ENCODE results near the gene TFF3. TPM values are rescaled to one million over a fixed set of nuclear protein-coding genes. Genes with fewer than 3 reads are reported as not detected.

Gene TFF3
- polyA plus RNA-seq, 3 donors, result 4.1 to 99.3 (median 21.7) TPM

GRCh38 chr21:42332557-42333317, 17.5 kb upstream of the TFF3 start:
- WGBS, 3 donors, result 80 to 85% (median 81%) methylated on average over 5 of the region's 5 CpGs
- no peak overlapping the region for H3K27ac ChIP-seq (ENCODE audit: low read depth, low read length)

GRCh38 chr21:42331660-42332059, 16.5 kb upstream of the TFF3 start:
- H3K27ac ChIP-seq (ENCODE audit: low read depth, low read length), result no peak overlapping the region

GRCh38 chr21:42330380-42331371, 15.5 kb upstream of the TFF3 start:
- H3K27ac ChIP-seq (ENCODE audit: low read depth, low read length), result no peak overlapping the region
- 54 to 93% (median 88%) methylated on average over 4 of the region's 4 CpGs for WGBS, 3 donors

- 83 to 92% (median 83%) methylated on average over 6 of the region's 6 CpGs for WGBS, 3 donors
- no peak overlapping the region for H3K27ac ChIP-seq (ENCODE audit: low read depth, low read length)
Observed at GRCh38 chr21:42324896-42325295, 9.7 kb upstream of the TFF3 start.

GRCh38 chr21:42321845-42322244, 6.6 kb upstream of the TFF3 start:
- no peak overlapping the region for H3K27ac ChIP-seq (ENCODE audit: low read depth, low read length)
- 88 to 92% (median 89%) methylated on average over 4 of the region's 4 CpGs for WGBS, 3 donors

GRCh38 chr21:42321231-42321630, 6.0 kb upstream of the TFF3 start:
- H3K27ac ChIP-seq (ENCODE audit: low read depth, low read length), result no peak overlapping the region
- WGBS, 3 donors, result 80 to 92% (median 88%) methylated on average over 10 of the region's 10 CpGs

- H3K27ac ChIP-seq (ENCODE audit: low read depth, low read length), result no peak overlapping the region
- 94 to 96% (median 95%) methylated on average over 8 of the region's 8 CpGs for WGBS, 3 donors
Observed at GRCh38 chr21:42320791-42321190, 5.6 kb upstream of the TFF3 start.

- 52 to 59% (median 58%) methylated on average over 17 of the region's 17 CpGs for WGBS, 3 donors
- no peak overlapping the region for H3K27ac ChIP-seq (ENCODE audit: low read depth, low read length)
Observed at GRCh38 chr21:42319851-42320572, 4.8 kb upstream of the TFF3 start.

- 41 to 80% (median 44%) methylated on average over 10 of the region's 10 CpGs for WGBS, 3 donors
- H3K27ac ChIP-seq (ENCODE audit: low read depth, low read length), result no peak overlapping the region
Observed at GRCh38 chr21:42319376-42319775, 4.2 kb upstream of the TFF3 start.

GRCh38 chr21:42317826-42318746, 2.9 kb upstream of the TFF3 start:
- no peak overlapping the region for H3K27ac ChIP-seq (ENCODE audit: low read depth, low read length)
- 84 to 87% (median 84%) methylated on average over 20 of the region's 20 CpGs for WGBS, 3 donors

GRCh38 chr21:42317341-42317741, 2.1 kb upstream of the TFF3 start:
- 79 to 85% (median 82%) methylated on average over 8 of the region's 8 CpGs for WGBS, 3 donors
- no peak overlapping the region for H3K27ac ChIP-seq (ENCODE audit: low read depth, low read length)

GRCh38 chr21:42316891-42317290, 1.7 kb upstream of the TFF3 start:
- WGBS, 3 donors, result 84 to 95% (median 90%) methylated on average over 16 of the region's 16 CpGs
- H3K27ac ChIP-seq (ENCODE audit: low read depth, low read length), result no peak overlapping the region

GRCh38 chr21:42314616-42315295, 453 bp downstream of the TFF3 start:
- H3K27ac ChIP-seq (ENCODE audit: low read depth, low read length), result no peak overlapping the region
- WGBS, 3 donors, result 80 to 89% (median 82%) methylated on average over 6 of the region's 6 CpGs

- H3K27ac ChIP-seq (ENCODE audit: low read depth, low read length), result no peak overlapping the region
- WGBS, 3 donors, result 36 to 56% (median 40%) methylated on average over 13 of the region's 13 CpGs
Observed at GRCh38 chr21:42313501-42313969, 1.7 kb downstream of the TFF3 start.

- WGBS, 3 donors, result 78 to 89% (median 78%) methylated on average over 16 of the region's 16 CpGs
- H3K27ac ChIP-seq (ENCODE audit: low read depth, low read length), result no peak overlapping the region
Observed at GRCh38 chr21:42312626-42313104, 2.5 kb downstream of the TFF3 start.

GRCh38 chr21:42311816-42312625, 3.2 kb downstream of the TFF3 start:
- WGBS, 3 donors, result 47 to 86% (median 84%) methylated on average over 21 of the region's 21 CpGs
- H3K27ac ChIP-seq (ENCODE audit: low read depth, low read length), result no peak overlapping the region

Measured in adipose tissue (tissue), 3 donors.